GM12878 (cell line): ENCODE results near the gene SLC39A2.

Experiments used
- EZH2 ChIP-seq: IDR thresholded peaks from 2 replicates; pipeline ENCODE4 v1.6.1; 2012; ENCODE audit warnings: low read depth, mild to moderate bottlenecking, control low read depth, inconsistent platforms, low read length, borderline replicate concordance; ENCODE audit not compliant: control insufficient read depth
- FOXM1 ChIP-seq: IDR thresholded peaks from 2 replicates; pipeline ENCODE4 v1.6.1; 2012; ENCODE audit warnings: low read depth, mild to moderate bottlenecking, inconsistent platforms, low read length, moderate library complexity
- HDGF ChIP-seq: fragments of 450-650 bp; IDR thresholded peaks from 2 replicates; pipeline ENCODE4 v1.6.1; 2016; ENCODE audit warnings: antibody characterized with exemption
- MXI1 ChIP-seq: fragments of 150-350 bp; IDR thresholded peaks from 2 replicates; pipeline ENCODE4 v1.6.1; 2011; ENCODE audit warnings: low read depth, mild to moderate bottlenecking, inconsistent platforms, low read length, improper control_type of control experiment
- TAF1 ChIP-seq: IDR thresholded peaks from 2 replicates; pipeline ENCODE4 v1.6.1; 2011; ENCODE audit warnings: mild to moderate bottlenecking, low read depth, low read length, borderline replicate concordance
- TBL1XR1 ChIP-seq: IDR thresholded peaks from 2 replicates; pipeline ENCODE4 v1.6.1; 2012; ENCODE audit warnings: low read depth, low read length, improper control_type of control experiment
- TF ChIP-seq, protein P1 (sequence below): fragments of 450-650 bp; formaldehyde crosslinking; IDR thresholded peaks from 2 replicates; pipeline ENCODE4 v1.4.0; 2020; ENCODE audit warnings: mild to moderate bottlenecking, moderate library complexity

DNA sequence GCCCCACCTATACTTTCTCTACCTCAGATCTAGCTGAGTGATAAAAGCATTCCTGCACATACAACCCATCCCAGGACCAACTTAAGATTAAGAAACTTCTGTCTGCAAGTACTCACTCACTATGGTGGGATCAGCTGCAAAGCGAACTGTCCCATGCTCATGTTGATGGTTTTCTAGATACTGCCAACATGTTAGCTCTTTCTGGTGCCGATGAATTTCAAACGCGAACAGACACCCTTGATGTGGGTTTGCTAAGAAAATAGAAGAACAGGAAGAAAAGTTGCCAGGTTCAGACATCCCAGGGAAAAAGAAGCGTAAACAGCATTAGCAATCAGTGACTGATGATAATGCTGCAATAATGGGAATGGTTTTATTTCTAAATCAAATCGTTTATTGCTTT lies 1.5 kb upstream of the SLC39A2 start:
- no peak for TF ChIP-seq EZH2
- TF ChIP-seq TBL1XR1: no peak
- no peak for TF ChIP-seq TAF1
- TF ChIP-seq MXI1: no peak
- TF ChIP-seq, protein P1, sequence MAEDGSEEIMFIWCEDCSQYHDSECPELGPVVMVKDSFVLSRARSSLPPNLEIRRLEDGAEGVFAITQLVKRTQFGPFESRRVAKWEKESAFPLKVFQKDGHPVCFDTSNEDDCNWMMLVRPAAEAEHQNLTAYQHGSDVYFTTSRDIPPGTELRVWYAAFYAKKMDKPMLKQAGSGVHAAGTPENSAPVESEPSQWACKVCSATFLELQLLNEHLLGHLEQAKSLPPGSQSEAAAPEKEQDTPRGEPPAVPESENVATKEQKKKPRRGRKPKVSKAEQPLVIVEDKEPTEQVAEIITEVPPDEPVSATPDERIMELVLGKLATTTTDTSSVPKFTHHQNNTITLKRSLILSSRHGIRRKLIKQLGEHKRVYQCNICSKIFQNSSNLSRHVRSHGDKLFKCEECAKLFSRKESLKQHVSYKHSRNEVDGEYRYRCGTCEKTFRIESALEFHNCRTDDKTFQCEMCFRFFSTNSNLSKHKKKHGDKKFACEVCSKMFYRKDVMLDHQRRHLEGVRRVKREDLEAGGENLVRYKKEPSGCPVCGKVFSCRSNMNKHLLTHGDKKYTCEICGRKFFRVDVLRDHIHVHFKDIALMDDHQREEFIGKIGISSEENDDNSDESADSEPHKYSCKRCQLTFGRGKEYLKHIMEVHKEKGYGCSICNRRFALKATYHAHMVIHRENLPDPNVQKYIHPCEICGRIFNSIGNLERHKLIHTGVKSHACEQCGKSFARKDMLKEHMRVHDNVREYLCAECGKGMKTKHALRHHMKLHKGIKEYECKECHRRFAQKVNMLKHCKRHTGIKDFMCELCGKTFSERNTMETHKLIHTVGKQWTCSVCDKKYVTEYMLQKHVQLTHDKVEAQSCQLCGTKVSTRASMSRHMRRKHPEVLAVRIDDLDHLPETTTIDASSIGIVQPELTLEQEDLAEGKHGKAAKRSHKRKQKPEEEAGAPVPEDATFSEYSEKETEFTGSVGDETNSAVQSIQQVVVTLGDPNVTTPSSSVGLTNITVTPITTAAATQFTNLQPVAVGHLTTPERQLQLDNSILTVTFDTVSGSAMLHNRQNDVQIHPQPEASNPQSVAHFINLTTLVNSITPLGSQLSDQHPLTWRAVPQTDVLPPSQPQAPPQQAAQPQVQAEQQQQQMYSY: no peak
- no peak for TF ChIP-seq HDGF
- TF ChIP-seq FOXM1: no peak
